ENCODE measurements around the gene NDNF. TPM values are rescaled to one million over a fixed set of nuclear protein-coding genes. Genes with fewer than 3 reads are reported as not detected.
A peak's percentile ranks its signal among the peaks of the same experiment; 100 is the strongest.

Gene NDNF
- total RNA-seq (100 to 1,000 TPM; 143 to 489 TPM), polyA plus RNA-seq (ENCODE audit: insufficient read length in 6 of 6) (100 to 1,000 TPM; 141 to 231 (median 193) TPM)
- long read RNA-seq, donor 1, transcript NDNF-201 (4 exons, 2,885 nt) = major isoform, 94 of 122 reads
- long read RNA-seq, donor 1, partial matches to known transcripts = 27 of 122 reads
- long read RNA-seq, donor 1, other reads (novel, unspliced or antisense) = 0 of 122 reads
- long read RNA-seq, donor 2, transcript NDNF-201 (4 exons, 2,885 nt) = major isoform, 40 of 46 reads
- long read RNA-seq, donor 2, partial matches to known transcripts = 6 of 46 reads
- long read RNA-seq, donor 2, other reads (novel, unspliced or antisense) = 0 of 46 reads
- long read RNA-seq, donor 3, transcript NDNF-201 (4 exons, 2,885 nt) = major isoform, 40 of 40 reads
- long read RNA-seq, donor 3, partial matches to known transcripts = 0 of 40 reads
- long read RNA-seq, donor 3, other reads (novel, unspliced or antisense) = 0 of 40 reads
- long read RNA-seq, donor 4, transcript NDNF-201 (4 exons, 2,885 nt) = major isoform, 33 of 47 reads
- long read RNA-seq, donor 4, partial matches to known transcripts = 1 of 47 reads
- long read RNA-seq, donor 4, other reads (novel, unspliced or antisense) = 13 of 47 reads
- long read RNA-seq, donor 5, transcript NDNF-201 (4 exons, 2,885 nt) = major isoform, 47 of 68 reads
- long read RNA-seq, donor 5, partial matches to known transcripts = 21 of 68 reads
- long read RNA-seq, donor 5, other reads (novel, unspliced or antisense) = 0 of 68 reads
- long read RNA-seq, donor 6, transcript NDNF-201 (4 exons, 2,885 nt) = major isoform, 44 of 50 reads
- long read RNA-seq, donor 6, partial matches to known transcripts = 6 of 50 reads
- long read RNA-seq, donor 6, other reads (novel, unspliced or antisense) = 0 of 50 reads
- long read RNA-seq, donor 7, transcript NDNF-201 (4 exons, 2,885 nt) = major isoform, 11 of 11 reads
- long read RNA-seq, donor 7, partial matches to known transcripts = 0 of 11 reads
- long read RNA-seq, donor 7, other reads (novel, unspliced or antisense) = 0 of 11 reads
- long read RNA-seq, donor 8, transcript NDNF-201 (4 exons, 2,885 nt) = major isoform, 25 of 31 reads
- long read RNA-seq, donor 8, partial matches to known transcripts = 5 of 31 reads
- long read RNA-seq, donor 8, other reads (novel, unspliced or antisense) = 0 of 31 reads
- long read RNA-seq, donor 9 = 0 reads
- long read RNA-seq, donor 10, partial matches to known transcripts = 0 of 4 reads
- long read RNA-seq, donor 10, other reads (novel, unspliced or antisense) = 0 of 4 reads
- long read RNA-seq, donor 11, partial matches to known transcripts = 0 of 5 reads
- long read RNA-seq, donor 11, other reads (novel, unspliced or antisense) = 0 of 5 reads
- long read RNA-seq, donor 12, transcript NDNF-201 (4 exons, 2,885 nt) = major isoform, 42 of 43 reads
- long read RNA-seq, donor 12, partial matches to known transcripts = 0 of 43 reads
- long read RNA-seq, donor 12, other reads (novel, unspliced or antisense) = 0 of 43 reads

GRCh38 chr4:121072224-121073003 is at the start of gene NDNF:
NDNF (minus strand) TSS chr4:121072535; CDS start chr4:121045837, 26,698 bp downstream.
- DNase-seq (peak; percentile 86 to 95 (median 88)), ATAC-seq (peak; percentile 76)
- TF ChIP-seq CTCF (IDR thresholded peaks at IDR 0.05) = no peak
- Histone ChIP-seq H3K9me3 (no peaks in the 10 kb centered on the region), H3K4me1 (peaks cover 0 to 22% of the 10 kb centered on the region in 2 donors), H3K27me3 (peaks cover 9 to 68% of the 10 kb centered on the region in 2 donors), H3K4me3 (peak within 1 kb of the TSS; percentile 51 to 62), H3K36me3 (no peaks in the 10 kb centered on the region), H3K27ac (peak within 1 kb of the TSS; percentile 86 to 94)
- intact Hi-C loops (cut with DNase I) = no loop called here

GRCh38 chr4:121119715-121120114 is 47.4 kb upstream of the NDNF start:
- peak; percentile 85 for ATAC-seq
- Histone ChIP-seq H3K36me3 (no peaks in the 10 kb centered on the region), H3K4me1 (no peaks in the 10 kb centered on the region), H3K27me3 (peaks cover 0 to 2% of the 10 kb centered on the region in 2 donors), H3K4me3 (no peak overlapping the region), H3K27ac (no peak overlapping the region), H3K9me3 (no peaks in the 10 kb centered on the region)
- no peak for DNase-seq
- TF ChIP-seq CTCF (IDR thresholded peaks at IDR 0.05) = no peak
- intact Hi-C loops (cut with DNase I) = no loop called here

GRCh38 chr4:121118344-121118743 is 46.0 kb upstream of the NDNF start:
- no peak for TF ChIP-seq CTCF (IDR thresholded peaks at IDR 0.05)
- ATAC-seq = no peak
- Histone ChIP-seq H3K4me1 (no peaks in the 10 kb centered on the region), H3K36me3 (no peaks in the 10 kb centered on the region), H3K4me3 (no peak overlapping the region), H3K9me3 (no peaks in the 10 kb centered on the region), H3K27me3 (peaks cover 0 to 2% of the 10 kb centered on the region in 2 donors), H3K27ac (no peak overlapping the region)
- intact Hi-C loops (cut with DNase I) = no loop called here
- DNase-seq = no peak

GRCh38 chr4:121114756-121115155 is 42.4 kb upstream of the NDNF start:
- H3K9me3 ChIP-seq = no peaks in the 10 kb centered on the region
- DNase-seq = no peak
- no peaks in the 10 kb centered on the region for H3K4me1 ChIP-seq
- peaks cover 0 to 2% of the 10 kb centered on the region in 2 donors for H3K27me3 ChIP-seq
- ATAC-seq = no peak
- TF ChIP-seq CTCF (IDR thresholded peaks at IDR 0.05) = no peak
- no peaks in the 10 kb centered on the region for H3K36me3 ChIP-seq
- no peak overlapping the region for H3K4me3 ChIP-seq
- intact Hi-C loops (cut with DNase I) = no loop called here
- H3K27ac ChIP-seq = no peak overlapping the region
